ENCODE results near the gene USP38.

Gene USP38

GRCh38 chr4:143270256-143270838 is 85.6 kb downstream of the USP38 start:
- no peak for DNase-seq (ENCODE audit: low read depth)

Measured in stimulated activated CD8-positive, alpha-beta memory T cell treated with anti-CD3 and anti-CD28 coated beads, Interleukin-12 subunit alpha, Interleukin-12 subunit beta, amount 100 ng/mL, for 1 hour (primary cell).